Measurements from ENCODE around the gene ZNF670.
"Not testable (repeated sequence)": the region's sequence is repeated elsewhere in the genome, so short reads cannot be mapped to it uniquely, and the experiment has no call there.

ZNF670 gene

DNA sequence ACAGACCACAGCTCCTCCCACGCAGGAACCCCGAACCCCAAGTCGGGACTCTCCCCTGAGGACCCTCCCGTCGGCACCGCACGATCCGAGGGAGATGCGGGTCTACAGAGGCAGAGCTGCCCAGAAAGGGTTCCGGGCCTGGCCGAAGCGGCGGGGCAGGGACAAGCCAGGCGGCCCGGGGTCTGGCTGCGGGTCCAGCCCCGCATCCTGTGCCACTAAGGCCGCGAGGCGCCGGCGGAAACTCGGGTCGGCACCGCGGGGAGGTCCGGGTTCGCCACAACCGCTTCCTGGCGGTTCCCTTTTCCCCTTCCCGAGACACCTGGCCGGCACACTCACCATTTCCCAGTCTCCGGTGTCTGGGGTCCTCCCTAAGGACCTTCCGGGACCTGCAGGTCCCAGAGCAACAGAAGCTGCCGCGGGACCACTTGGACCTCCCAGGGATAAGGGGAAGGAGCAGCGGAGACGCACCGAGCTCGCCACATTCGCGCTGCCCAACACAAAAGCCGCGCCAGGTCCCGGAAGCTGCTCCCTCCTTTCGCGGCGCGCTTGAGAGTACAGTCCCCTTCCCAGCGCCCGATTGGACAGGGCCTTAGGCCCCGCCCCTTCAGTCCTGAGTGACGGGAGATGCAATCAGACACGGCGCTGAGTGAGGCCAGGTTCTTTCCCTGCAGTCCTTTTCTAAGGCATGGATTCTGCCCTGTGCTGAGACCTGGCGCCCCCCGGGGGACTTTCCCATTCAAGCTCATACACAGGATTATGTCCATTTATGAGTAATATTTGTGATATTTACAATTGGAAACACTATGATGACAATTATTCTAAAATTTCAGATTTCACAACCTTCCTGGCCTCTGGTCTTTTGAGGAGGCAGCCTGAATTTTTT is at the start of gene ZNF670:
ZNF670 (minus strand) TSS at position 554 of the 883 bp plus-strand sequence; CDS start at position 339, 215 bp downstream.
- peak; percentile 97 for DNase-seq

DNA sequence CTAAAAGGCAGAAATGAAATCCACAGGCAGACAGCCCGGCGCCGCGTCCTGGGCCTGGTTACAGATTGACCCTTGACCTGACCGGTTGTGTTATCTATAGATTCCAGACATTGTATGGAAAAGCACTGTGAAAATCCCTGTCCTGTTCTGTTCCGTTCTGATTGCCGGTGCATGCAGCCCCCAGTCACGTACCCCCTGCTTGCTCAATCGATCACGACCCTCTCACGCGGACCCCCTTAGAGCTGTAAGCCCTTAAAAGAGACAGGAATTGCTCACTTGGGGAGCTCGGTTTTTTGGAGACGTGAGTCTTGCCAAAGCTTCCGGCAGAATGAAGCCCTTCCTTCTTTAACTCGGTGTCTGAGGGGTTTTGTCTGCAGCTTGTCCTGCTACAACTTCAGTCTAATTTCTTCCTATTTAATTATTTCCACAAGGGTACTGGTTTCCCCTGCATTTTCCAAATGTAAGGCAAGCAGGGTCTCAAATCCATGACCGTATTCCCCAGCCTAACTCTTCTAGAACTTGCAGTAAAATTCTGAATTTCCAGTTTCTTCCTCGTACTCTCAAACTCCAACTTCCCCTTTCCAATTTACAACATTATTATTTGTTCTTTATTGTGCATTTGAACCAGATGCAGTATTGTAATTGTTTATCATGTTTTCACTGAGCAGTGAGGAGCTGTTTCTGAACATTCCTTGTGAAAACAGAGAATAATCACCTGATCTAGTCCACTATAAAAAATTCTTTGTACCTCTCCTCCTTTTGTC is 49.1 kb upstream of the ZNF670 start:
- DNase-seq, result not testable (repeated sequence)

DNA sequence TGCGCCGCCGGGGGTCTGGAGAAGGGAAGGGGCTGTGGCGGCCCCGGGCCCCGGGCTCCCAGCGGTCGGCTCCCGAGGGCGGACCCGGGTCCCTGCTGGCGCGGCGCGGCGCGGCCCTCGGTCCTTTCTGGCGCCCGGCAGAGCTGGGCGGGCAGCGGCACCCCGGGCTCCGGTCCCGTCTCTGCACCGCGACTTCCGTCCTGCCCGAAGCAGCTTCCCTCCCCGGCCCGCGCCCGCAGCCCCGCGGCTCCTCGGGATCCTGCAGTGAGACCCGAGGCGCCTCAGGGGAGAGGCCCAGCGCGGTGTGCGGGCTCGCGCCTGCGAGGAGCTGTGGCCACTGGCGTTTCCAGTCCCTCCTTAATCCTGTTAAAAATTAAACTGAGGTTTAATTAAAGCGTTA is 48.0 kb upstream of the ZNF670 start:
- not testable (repeated sequence) for DNase-seq

GRCh38 chr1:247126166-247126565 is 47.6 kb upstream of the ZNF670 start:
- not testable (repeated sequence) for DNase-seq

- no peak for DNase-seq
These were observed 42.8 kb upstream of the ZNF670 start for GRCh38 chr1:247121382-247121781.

DNA sequence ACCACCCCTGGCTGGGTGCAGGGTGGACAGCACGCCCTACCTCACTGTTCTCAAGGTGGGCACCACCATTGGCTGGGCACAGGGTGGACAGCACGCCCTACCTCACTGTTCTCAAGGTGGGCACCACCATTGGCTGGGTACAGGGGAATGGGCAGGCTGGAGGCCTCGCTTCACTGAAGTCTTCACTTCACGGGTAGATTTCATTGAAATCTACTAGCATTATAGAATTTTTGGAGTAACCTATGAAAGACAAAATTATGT is 41.7 kb upstream of the ZNF670 start:
- not testable (repeated sequence) for DNase-seq

- no peak for DNase-seq
These were observed 41.2 kb upstream of the ZNF670 start for GRCh38 chr1:247119600-247120407.

DNA sequence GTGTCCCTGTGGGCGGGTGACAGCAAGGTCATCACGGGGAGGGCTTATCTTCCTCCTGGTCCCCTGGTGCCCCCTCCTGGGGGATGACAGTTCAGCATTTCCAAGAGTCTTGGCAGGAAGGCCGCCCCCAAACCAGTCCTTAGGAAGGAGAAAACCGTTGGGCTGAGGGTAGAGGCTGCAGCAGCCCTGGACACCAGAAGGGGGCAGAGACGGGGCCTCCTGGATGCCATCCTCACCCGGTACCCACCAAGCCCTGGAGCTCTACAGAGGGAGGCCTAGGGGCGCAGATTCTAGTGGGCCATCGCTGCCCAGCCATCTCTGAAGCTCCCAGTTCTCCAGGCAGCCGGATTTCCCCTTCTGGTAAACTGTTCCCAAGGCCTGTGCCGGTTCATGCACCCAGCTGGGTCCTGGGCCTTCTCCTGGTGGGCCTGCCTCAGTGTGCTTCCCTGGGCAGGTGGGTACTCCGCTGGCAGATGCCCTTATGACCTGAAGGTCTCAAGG is 40.4 kb upstream of the ZNF670 start:
- DNase-seq, result peak; percentile 44

DNA sequence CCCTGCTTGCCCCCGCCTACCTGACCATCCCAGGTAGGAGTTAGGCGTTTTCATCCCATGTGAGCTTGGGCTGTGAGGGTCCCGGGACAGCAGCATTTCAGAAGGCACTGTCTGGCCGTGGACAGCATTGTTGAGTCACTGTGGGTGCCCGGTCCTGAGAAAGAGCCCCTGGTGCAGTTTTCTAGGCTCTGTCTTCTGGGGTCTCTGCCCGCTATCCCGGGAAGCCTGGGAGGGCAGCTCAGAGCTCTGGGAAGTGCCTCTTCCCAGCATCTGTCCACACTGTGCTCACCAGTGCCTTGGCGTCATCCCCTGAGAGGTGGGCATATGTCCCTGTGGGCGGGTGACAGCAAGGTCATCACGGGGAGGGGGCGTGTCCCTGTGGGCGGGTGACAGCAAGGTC is 36.9 kb upstream of the ZNF670 start:
- DNase-seq, result no peak

DNA sequence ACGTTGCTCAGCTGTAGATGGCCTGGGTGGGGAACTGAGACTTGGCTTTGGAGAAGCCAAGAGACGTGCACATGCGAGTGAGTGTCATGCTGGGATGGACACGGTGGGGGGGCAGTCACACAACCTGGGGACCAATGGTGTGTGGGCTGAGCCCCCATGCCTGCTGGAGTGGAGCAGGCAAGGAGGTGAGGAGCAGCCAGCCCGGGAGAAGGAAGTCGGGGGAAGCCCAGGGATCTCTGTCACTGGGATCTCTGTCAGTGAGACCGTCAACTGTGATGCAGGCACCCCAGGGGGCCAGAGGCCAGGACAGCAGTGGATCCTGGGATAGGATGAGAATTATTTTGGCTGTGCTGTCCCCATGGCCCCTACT is 36.5 kb upstream of the ZNF670 start:
- no peak for DNase-seq

GRCh38 chr1:247114351-247115140 is 35.9 kb upstream of the ZNF670 start:
- DNase-seq, result no peak

DNA sequence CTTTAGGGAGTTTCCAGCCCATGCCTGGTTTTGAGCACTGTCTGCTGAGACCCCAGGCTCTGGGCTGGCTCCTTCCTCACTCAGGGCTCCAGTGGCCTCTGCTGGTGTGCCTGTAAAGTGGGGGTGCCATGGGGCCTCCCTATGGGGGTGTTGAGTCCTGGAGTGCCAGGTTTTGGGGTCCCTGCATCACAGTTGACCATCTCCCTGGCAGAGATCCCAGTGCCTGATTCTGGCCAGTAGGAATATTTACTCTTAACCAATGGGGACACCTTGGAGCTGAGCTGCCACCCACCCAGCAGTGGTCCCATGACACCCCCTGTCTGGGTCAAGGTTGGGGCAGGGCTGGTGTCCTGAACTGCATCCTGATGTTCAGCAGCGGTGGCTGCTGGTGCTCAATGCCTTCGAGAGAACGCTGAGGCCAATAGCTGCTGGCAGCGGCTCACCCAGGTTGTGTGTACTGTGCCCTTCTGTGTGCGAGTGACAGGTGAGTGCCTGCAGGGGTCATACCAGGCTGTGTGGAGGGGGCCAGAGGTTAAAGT is 35.2 kb upstream of the ZNF670 start:
- DNase-seq, result no peak

GRCh38 chr1:247113094-247113497 is 34.5 kb upstream of the ZNF670 start:
- no peak for DNase-seq

- no peak for DNase-seq
These were observed 33.8 kb upstream of the ZNF670 start for GRCh38 chr1:247112479-247112781.

- peak; percentile 23 for DNase-seq
These were observed 33.3 kb upstream of the ZNF670 start for GRCh38 chr1:247111700-247112478.

GRCh38 chr1:247111259-247111699 is 32.7 kb upstream of the ZNF670 start:
- DNase-seq, result no peak

DNA sequence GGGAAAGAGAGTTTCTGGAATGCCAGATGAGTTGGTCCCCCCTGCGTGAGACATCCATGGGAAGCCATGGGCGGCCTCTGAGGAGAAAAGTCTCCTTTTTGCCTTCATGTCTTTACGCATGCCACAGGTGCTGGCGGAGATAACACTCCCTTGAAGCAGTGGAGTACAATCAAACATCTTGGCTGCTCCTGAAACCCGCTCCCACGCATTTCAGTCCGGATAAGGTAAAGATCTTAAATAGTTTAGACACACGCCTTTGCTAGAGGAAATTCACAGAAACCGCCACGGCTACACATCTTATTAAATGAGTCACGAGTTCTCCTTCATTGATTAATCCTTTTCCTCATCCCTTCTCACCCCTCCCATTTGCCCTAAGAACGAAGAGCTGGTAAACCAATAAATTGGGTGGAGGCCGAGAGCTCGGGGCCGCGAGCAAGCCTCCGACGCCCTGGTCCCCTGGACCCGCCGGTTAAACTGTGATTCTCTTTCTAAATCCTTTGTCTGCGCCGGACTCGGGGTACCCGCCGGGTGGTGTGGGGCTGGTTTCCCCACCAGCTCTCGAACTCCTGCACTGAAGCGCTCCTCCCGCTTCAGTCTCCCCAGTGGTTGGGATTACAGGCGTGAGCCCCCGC is 32.1 kb upstream of the ZNF670 start:
- DNase-seq, result no peak

GRCh38 chr1:247107694-247108093 is 29.1 kb upstream of the ZNF670 start:
- DNase-seq, result no peak

- DNase-seq, result no peak
These were observed 27.4 kb upstream of the ZNF670 start for GRCh38 chr1:247105966-247106365.

DNA sequence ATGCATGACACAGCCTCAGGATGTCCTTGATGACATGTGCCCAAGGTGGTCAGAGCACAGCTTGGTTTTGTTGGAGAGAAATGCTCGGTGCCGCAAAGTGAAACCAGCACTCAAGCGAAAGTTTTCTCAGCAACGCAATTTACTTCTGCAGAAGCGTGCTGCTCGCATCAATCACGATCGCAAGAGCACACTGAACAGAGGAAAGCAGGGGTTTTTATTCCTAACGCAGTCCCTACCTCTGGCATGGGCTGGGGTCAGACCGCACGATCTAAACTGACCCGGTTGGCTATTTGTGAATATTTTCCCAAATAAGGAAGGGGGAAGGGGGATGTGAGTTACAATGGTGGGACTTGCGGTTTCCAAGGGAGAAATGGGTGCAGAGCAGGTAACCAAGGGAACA is 26.4 kb upstream of the ZNF670 start:
- no peak for DNase-seq

All from NCI-H1092 treated with DMSO at 0.1 percent for 48 hours (cell line).